ENCODE data around the gene ABCA10.

The ABCA10 gene

GRCh38 chr17:69122065-69122464 lies 106.6 kb downstream of the ABCA10 start:
- ATAC-seq: no peak
- H3K36me3 Mint-ChIP-seq (ENCODE audit: low read depth): no peaks in the 10 kb centered on the region
- no peaks in the 10 kb centered on the region for H3K27me3 Mint-ChIP-seq

GRCh38 chr17:69117855-69118784 lies 110.5 kb downstream of the ABCA10 start:
- no peak for DNase-seq
- no peaks in the 10 kb centered on the region for H3K9me3 Mint-ChIP-seq
- no peaks in the 10 kb centered on the region for H3K27me3 Mint-ChIP-seq
- no peak overlapping the region for H3K4me3 Mint-ChIP-seq
- H3K4me1 Mint-ChIP-seq: no peaks in the 10 kb centered on the region
- peak overlapping the region; percentile 3 for H3K27ac Mint-ChIP-seq
- H3K36me3 Mint-ChIP-seq (ENCODE audit: low read depth): no peaks in the 10 kb centered on the region
- ATAC-seq: peak; percentile 24

More at GRCh38 chr17:69122065-69122464, 106.6 kb downstream of the ABCA10 start:
- no peak overlapping the region for H3K27ac Mint-ChIP-seq
- no peaks in the 10 kb centered on the region for H3K9me3 Mint-ChIP-seq
- no peaks in the 10 kb centered on the region for H3K4me1 Mint-ChIP-seq
- no peak for DNase-seq
- H3K4me3 Mint-ChIP-seq: no peak overlapping the region

GRCh38 chr17:69111794-69112193 lies 116.8 kb downstream of the ABCA10 start:
- Mint-ChIP-seq H3K4me1 (no peaks in the 10 kb centered on the region), H3K9me3 (no peaks in the 10 kb centered on the region), H3K36me3 (ENCODE audit: low read depth) (no peaks in the 10 kb centered on the region), H3K4me3 (no peak overlapping the region), H3K27ac (no peak overlapping the region), H3K27me3 (no peaks in the 10 kb centered on the region)
- DNase-seq: no peak
- no peak for ATAC-seq

GRCh38 chr17:69105907-69106730 lies 122.5 kb downstream of the ABCA10 start:
- Mint-ChIP-seq H3K4me3 (no peak overlapping the region), H3K9me3 (no peaks in the 10 kb centered on the region), H3K4me1 (no peaks in the 10 kb centered on the region), H3K27me3 (no peaks in the 10 kb centered on the region), H3K36me3 (ENCODE audit: low read depth) (no peaks in the 10 kb centered on the region), H3K27ac (no peak overlapping the region)
- ATAC-seq (no peak), DNase-seq (no peak)

GRCh38 chr17:69103557-69104233 lies 124.9 kb downstream of the ABCA10 start:
- Mint-ChIP-seq H3K4me1 (no peaks in the 10 kb centered on the region), H3K36me3 (ENCODE audit: low read depth) (no peaks in the 10 kb centered on the region), H3K27ac (no peak overlapping the region), H3K27me3 (no peaks in the 10 kb centered on the region), H3K4me3 (no peak overlapping the region), H3K9me3 (no peaks in the 10 kb centered on the region)
- no peak for ATAC-seq
- no peak for DNase-seq

GRCh38 chr17:69098625-69099024 lies 130.0 kb downstream of the ABCA10 start:
- Mint-ChIP-seq H3K27ac (no peak overlapping the region), H3K4me1 (no peaks in the 10 kb centered on the region), H3K27me3 (no peaks in the 10 kb centered on the region), H3K4me3 (no peak overlapping the region), H3K9me3 (no peaks in the 10 kb centered on the region), H3K36me3 (ENCODE audit: low read depth) (no peaks in the 10 kb centered on the region)
- no peak for ATAC-seq
- no peak for DNase-seq

Data from activated naive CD8-positive, alpha-beta T cell treated with anti-CD3 and anti-CD28 coated beads, Interleukin-2, amount 50 U/mL, for 24 hours (primary cell).